HFFc6 (cell line): ENCODE results near the gene PTCHD1. TPM values are rescaled to one million over a fixed set of nuclear protein-coding genes. Genes with fewer than 3 reads are reported as not detected.

Experiments used
- DNase-seq: peaks from one replicate; pipeline ENCODE4 v3.0.0-alpha.2; 2018
- H3K27ac Mint-ChIP-seq: 2 replicates; pipeline ENCODE4 v1.8.0; 2020; ENCODE audit warnings: mild to moderate bottlenecking, mixed read lengths
- H3K27me3 Mint-ChIP-seq: 2 replicates; pipeline ENCODE4 v1.8.0; 2021; ENCODE audit warnings: mild to moderate bottlenecking, moderate library complexity, mixed read lengths; ENCODE audit not compliant: insufficient read depth
- H3K36me3 Mint-ChIP-seq: 2 replicates; pipeline ENCODE4 v1.8.0; 2021; ENCODE audit warnings: low read depth, mixed read lengths
- H3K4me1 Mint-ChIP-seq: 2 replicates; pipeline ENCODE4 v1.8.0; 2020; ENCODE audit warnings: low read depth, mixed read lengths
- H3K4me3 Mint-ChIP-seq: 2 replicates; pipeline ENCODE4 v1.8.0; 2020; ENCODE audit warnings: mild to moderate bottlenecking, moderate library complexity, mixed read lengths
- H3K9me3 Mint-ChIP-seq: 2 replicates; pipeline ENCODE4 v1.8.0; 2020; ENCODE audit warnings: mild to moderate bottlenecking, mixed read lengths
- CTCF ChIP-seq: fragments of 200-600 bp; sonication (generic); IDR thresholded peaks from 2 replicates; pipeline ENCODE4 v1.5.0; 2021; ENCODE audit warnings: antibody characterized with exemption, mild to moderate bottlenecking
- total RNA-seq, 6 experiments: library from RNA; stranded (reverse); fragmentation: NEBNext Ultra II Directional; extraction: Animal tissue kit (Norgen Biotek cat#: 25700); gene quantifications; 2 replicates in 1 of 6; 3 replicates in 5 of 6; pipeline ENCODE4 v1.2.3, GENCODE V29; 2021

The PTCHD1 gene
- total RNA-seq, 6 experiments from 2014 or later: not detected

DNA sequence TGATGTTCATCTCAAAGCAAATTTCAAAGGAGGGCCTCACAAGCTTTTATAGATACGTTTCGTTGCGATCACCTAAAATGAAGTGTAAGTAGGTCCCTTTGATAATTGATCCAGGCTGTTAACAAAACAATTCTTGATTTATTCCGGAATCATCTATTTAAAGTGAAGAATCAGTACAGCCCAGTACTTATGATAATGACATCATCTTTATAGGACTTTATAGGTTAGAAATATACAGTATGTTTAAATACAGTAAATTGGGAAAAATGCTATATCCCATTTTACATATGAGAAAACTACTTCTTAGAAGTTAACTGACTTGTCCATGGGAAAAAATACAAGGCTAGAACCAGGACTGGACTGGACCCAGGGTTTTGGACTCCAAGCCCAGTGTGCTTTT is 3.7 kb downstream of the PTCHD1 start:
- Mint-ChIP-seq H3K27me3 (peaks cover 8% of the 10 kb centered on the region; the same call in 1 of the 2 replicates), H3K4me1 (no peaks in the 10 kb centered on the region), H3K27ac (no peak overlapping the region), H3K9me3 (no peaks in the 10 kb centered on the region), H3K4me3 (no peak overlapping the region), H3K36me3 (no peaks in the 10 kb centered on the region)
- DNase-seq: no peak
- no peak for TF ChIP-seq CTCF

- TF ChIP-seq CTCF: no peak
- H3K9me3 Mint-ChIP-seq: no peaks in the 10 kb centered on the region
- no peak overlapping the region for H3K27ac Mint-ChIP-seq
- H3K27me3 Mint-ChIP-seq: no peaks in the 10 kb centered on the region
- DNase-seq: no peak
- H3K4me1 Mint-ChIP-seq: no peaks in the 10 kb centered on the region
- no peaks in the 10 kb centered on the region for H3K36me3 Mint-ChIP-seq
- H3K4me3 Mint-ChIP-seq: no peak overlapping the region
These were observed 6.8 kb downstream of the PTCHD1 start for GRCh38 chrX:23341452-23341851.

GRCh38 chrX:23344238-23344903 is 9.7 kb downstream of the PTCHD1 start:
- no peak for TF ChIP-seq CTCF
- H3K9me3 Mint-ChIP-seq: no peaks in the 10 kb centered on the region
- H3K36me3 Mint-ChIP-seq: no peaks in the 10 kb centered on the region
- no peak for DNase-seq
- no peak overlapping the region for H3K4me3 Mint-ChIP-seq
- H3K4me1 Mint-ChIP-seq: no peaks in the 10 kb centered on the region
- no peak overlapping the region for H3K27ac Mint-ChIP-seq
- H3K27me3 Mint-ChIP-seq: peaks cover 3% of the 10 kb centered on the region; the same call in 1 of the 2 replicates

- no peaks in the 10 kb centered on the region for H3K36me3 Mint-ChIP-seq
- no peak for TF ChIP-seq CTCF
- no peaks in the 10 kb centered on the region for H3K4me1 Mint-ChIP-seq
- H3K4me3 Mint-ChIP-seq: no peak overlapping the region
- H3K27ac Mint-ChIP-seq: no peak overlapping the region
- H3K27me3 Mint-ChIP-seq: peaks cover 3% of the 10 kb centered on the region; the same call in 1 of the 2 replicates
- H3K9me3 Mint-ChIP-seq: no peaks in the 10 kb centered on the region
- no peak for DNase-seq
These were observed 10.2 kb downstream of the PTCHD1 start for GRCh38 chrX:23344904-23345271.

DNA sequence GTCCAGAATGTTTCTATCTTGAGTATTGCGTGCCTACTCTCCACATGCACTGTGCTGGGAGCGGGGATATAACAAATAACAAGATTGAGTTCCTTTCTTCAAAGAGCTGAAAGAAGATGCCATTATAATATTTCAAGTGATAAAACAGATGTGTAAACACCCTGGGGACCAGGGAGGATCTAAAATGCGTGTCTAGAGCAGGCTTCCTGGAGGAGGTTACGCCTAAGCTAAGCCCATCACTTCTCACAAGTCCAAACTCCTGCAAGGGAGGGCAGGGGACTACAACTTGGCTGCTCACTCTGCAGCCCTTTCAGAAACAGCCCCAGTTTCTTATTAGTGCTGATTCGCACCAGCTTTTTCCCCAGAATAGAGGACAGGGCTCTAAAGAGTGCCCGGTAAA is 21.5 kb downstream of the PTCHD1 start:
- Mint-ChIP-seq H3K36me3 (no peaks in the 10 kb centered on the region), H3K27ac (no peak overlapping the region), H3K4me3 (no peak overlapping the region), H3K4me1 (no peaks in the 10 kb centered on the region), H3K27me3 (peaks cover 2% of the 10 kb centered on the region), H3K9me3 (no peaks in the 10 kb centered on the region)
- TF ChIP-seq CTCF: no peak
- DNase-seq: no peak

- no peaks in the 10 kb centered on the region for H3K4me1 Mint-ChIP-seq
- H3K9me3 Mint-ChIP-seq: no peaks in the 10 kb centered on the region
- peaks cover 2% of the 10 kb centered on the region for H3K27me3 Mint-ChIP-seq
- H3K36me3 Mint-ChIP-seq: no peaks in the 10 kb centered on the region
- no peak overlapping the region for H3K27ac Mint-ChIP-seq
- no peak for TF ChIP-seq CTCF
- H3K4me3 Mint-ChIP-seq: no peak overlapping the region
- DNase-seq: no peak
These were observed 29.8 kb downstream of the PTCHD1 start for GRCh38 chrX:23364416-23364815.
